Endothelial cell of umbilical vein (primary cell): Measurements from ENCODE around the gene MED6. TPM values are rescaled to one million over a fixed set of nuclear protein-coding genes. Genes with fewer than 3 reads are reported as not detected.

Experiments used
- Bru-seq: library from RNA; stranded (reverse); fragments of 400-500 nt; gene quantifications from one replicate; lab custom pipeline; 2021; lab: Mats Ljungman, UMichigan
- BruChase-seq, 2 experiments: library from RNA; stranded (reverse); fragments of 400-500 nt; gene quantifications; one replicate each; lab custom pipeline; 2021; lab: Mats Ljungman, UMichigan
- BruUV-seq: library from RNA; stranded (reverse); fragments of 400-500 nt; replicated peaks from 2 replicates; lab custom pipeline; 2021; lab: Mats Ljungman, UMichigan
- CTCF ChIA-PET: fragments of 300-600, 350-600 bp; sonication (Branson Sonifier 250); formaldehyde crosslinking; loops from one replicate; lab custom pipeline; 2021; ENCODE audit warnings: antibody characterized with exemption, inconsistent platforms; lab: Charles Lee
- POLR2A ChIA-PET: fragments of 300-600, 350-600 bp; sonication (Branson Sonifier 250); formaldehyde crosslinking; loops from one replicate; lab custom pipeline; 2021; ENCODE audit warnings: antibody characterized with exemption, inconsistent platforms; lab: Charles Lee
- DNase-seq: peaks from one replicate; pipeline ENCODE4 v3.0.0-alpha.2; 2011; ENCODE audit warnings: low read depth, low spot score
- FAIRE-seq: peaks from 2 replicates; lab custom pipeline; 2011; peaks lifted over from hg19 to GRCh38; lab: Jason Lieb, UNC
- H2AFZ ChIP-seq: 2 replicates; pipeline ENCODE4 v1.6.0; 2012; ENCODE audit warnings: low read depth, low read length, control low read depth, inconsistent platforms
- H3K27ac ChIP-seq: 2 replicates; pipeline ENCODE4 v1.5.1; 2011; ENCODE audit warnings: low read depth, mild to moderate bottlenecking, control low read depth, low read length, moderate library complexity; ENCODE audit not compliant: insufficient read depth
- H3K27me3 ChIP-seq, 2 experiments: 2 replicates each; pipeline versions ENCODE4 v1.6.0 to v1.6.1; 2011; ENCODE audit warnings: low read length in 2 of 2, mixed read lengths in 1 of 2; ENCODE audit not compliant: control insufficient read depth in 2 of 2, insufficient read depth in 2 of 2
- H3K36me3 ChIP-seq, 2 experiments: 2 replicates in 1 of 2; 3 replicates in 1 of 2; pipeline ENCODE4 v1.5.1; 2011; ENCODE audit warnings: low read length in 2 of 2, mild to moderate bottlenecking in 1 of 2, moderate library complexity in 1 of 2; ENCODE audit not compliant: control insufficient read depth in 2 of 2, insufficient read depth in 2 of 2; ENCODE audit errors: extremely low read depth in 1 of 2
- H3K4me1 ChIP-seq: 3 replicates; pipeline ENCODE4 v1.5.1; 2011; ENCODE audit warnings: mild to moderate bottlenecking, low read length; ENCODE audit not compliant: control insufficient read depth, insufficient read depth; ENCODE audit errors: extremely low read depth
- H3K4me2 ChIP-seq: 2 replicates; pipeline ENCODE4 v1.6.1; 2011; ENCODE audit warnings: low read length, control low read depth, mixed read lengths; ENCODE audit not compliant: insufficient read depth
- H3K4me3 ChIP-seq, 3 experiments: fragments of 200-600 bp in 1 of 3; sonication (generic), shearing (Covaris generic) in 1 of 3; replicated peaks in 1 of 3; 2 replicates each; pipeline ENCODE4 v1.5.1; 2011 to 2016; ENCODE audit warnings: control low read depth in 3 of 3, low read length in 3 of 3, mild to moderate bottlenecking in 2 of 3, inconsistent platforms in 1 of 3, low read depth in 1 of 3, moderate library complexity in 1 of 3; ENCODE audit not compliant: insufficient read depth in 1 of 3
- H3K79me2 ChIP-seq: 2 replicates; pipeline ENCODE4 v1.6.0; 2012; ENCODE audit warnings: low read length, inconsistent platforms; ENCODE audit not compliant: control insufficient read depth, insufficient read depth
- H3K9ac ChIP-seq: replicated peaks from 2 replicates; pipeline ENCODE3; 2011; ENCODE audit warnings: low read length, control low read depth; ENCODE audit not compliant: insufficient read depth; ENCODE audit errors: extremely low read depth
- H3K9me1 ChIP-seq: replicated peaks from 3 replicates; pipeline ENCODE4 v1.6.0; 2011; ENCODE audit warnings: mild to moderate bottlenecking, low read length; ENCODE audit not compliant: control insufficient read depth, insufficient read depth; ENCODE audit errors: extremely low read depth
- H3K9me3 ChIP-seq: replicated peaks from 2 replicates; pipeline ENCODE4 v1.5.1; 2012; ENCODE audit warnings: low read length, inconsistent platforms; ENCODE audit not compliant: control insufficient read depth, insufficient read depth
- H4K20me1 ChIP-seq: replicated peaks from 2 replicates; pipeline ENCODE3; 2011; ENCODE audit warnings: mild to moderate bottlenecking, low read length; ENCODE audit not compliant: control insufficient read depth, insufficient read depth; ENCODE audit errors: extremely low read depth
- EZH2 ChIP-seq: IDR thresholded peaks from 2 replicates; pipeline ENCODE4 v1.6.1; 2012; ENCODE audit warnings: borderline replicate concordance, low read depth, mild to moderate bottlenecking, moderate library complexity, low read length, inconsistent platforms; ENCODE audit not compliant: severe bottlenecking
- FOS ChIP-seq: IDR thresholded peaks from 2 replicates; pipeline ENCODE4 v1.6.1; 2011; ENCODE audit warnings: mild to moderate bottlenecking, low read length, moderate library complexity, borderline replicate concordance; ENCODE audit not compliant: insufficient read depth
- JUN ChIP-seq: IDR thresholded peaks from 2 replicates; pipeline ENCODE4 v1.6.1; 2011; ENCODE audit warnings: borderline replicate concordance, low read depth; ENCODE audit not compliant: insufficient read length, insufficient read depth
- MYC ChIP-seq: IDR thresholded peaks from one replicate; pipeline ENCODE4 v1.6.1; 2011; ENCODE audit warnings: mild to moderate bottlenecking, low read depth, low read length
- POLR2A ChIP-seq: IDR thresholded peaks from 2 replicates; pipeline ENCODE4 v1.6.1; 2012; ENCODE audit warnings: low read depth, mild to moderate bottlenecking, control low read depth, low read length
- POLR2AphosphoS5 ChIP-seq: IDR thresholded peaks from 2 replicates; pipeline ENCODE4 v1.6.1; 2012; ENCODE audit warnings: low read depth, mild to moderate bottlenecking, control low read depth, low read length, moderate library complexity; ENCODE audit not compliant: insufficient read depth
- dilution Hi-C: fragments of 300-500 bp; cut with MboI; formaldehyde crosslinking; loops from one replicate; pipeline ENCODE4 v1.15.0; 2019; ENCODE audit warnings: low sequenced_read_pairs; ENCODE audit not compliant: extremely low pct_ligation_motif_present
- intact Hi-C: fragments of 100-400 bp; cut with micrococcal nuclease; formaldehyde crosslinking; loops from one replicate; pipeline ENCODE4 v1.10.0; 2022
- long read RNA-seq: library from polyadenylated mRNA; stranded (forward); transcript quantifications from one replicate; pipeline ENCODE4 v2.0.0, GENCODE V29; 2021
- polyA minus RNA-seq, 3 experiments: library from RNA; depleted of rRNA, polyadenylated mRNA; stranded (reverse); fragments of >200 nt; gene quantifications; 1 replicate in 1 of 3; 2 replicates in 2 of 3; pipeline ENCODE4 v1.2.3, GENCODE V29; 2011
- polyA plus RNA-seq, 4 experiments: library from polyadenylated mRNA; depleted of rRNA in 3 of 4; stranded (reverse) in 3 of 4; unstranded in 1 of 4; fragments of >200 nt; gene quantifications; 2 replicates each; pipeline versions ENCODE4 v1.2.1 to v1.2.3, GENCODE V29; 2011 to 2012; ENCODE audit warnings: missing spikeins in 1 of 4
- total RNA-seq: library from RNA; stranded (reverse); gene quantifications from 2 replicates; pipeline ENCODE4 v1.2.3, GENCODE V29; 2021

MED6 gene
- total RNA-seq = 38.8 and 41.5 TPM in 2 replicates
- 19.2 and 22.8 TPM in 2 replicates for polyA plus RNA-seq
- polyA plus RNA-seq (2011; cell fraction: cytosol; rRNA removed) = 31.6 and 37.1 TPM in 2 replicates
- 34.3 and 43.9 TPM in 2 replicates for polyA plus RNA-seq (2011; cell fraction: nucleus; rRNA removed)
- 32.5 and 48.0 TPM in 2 replicates for polyA plus RNA-seq (2012)
- polyA minus RNA-seq = 28.7 and 36.4 TPM in 2 replicates
- polyA minus RNA-seq (2011; cell fraction: cytosol; rRNA and poly(A)+ RNA removed) = 17.8 TPM
- polyA minus RNA-seq (2011; cell fraction: nucleus; rRNA and poly(A)+ RNA removed) = 69.2 and 100.0 TPM in 2 replicates
- percentile 91 among the genes with signal in this experiment for Bru-seq, nascent RNA
- percentile 87 among the genes with signal in this experiment for BruChase-seq, experiment 1, labeled RNA remaining after a 6-hour chase
- percentile 98 among the genes with signal in this experiment for BruChase-seq, experiment 2, labeled RNA remaining after a 2-hour chase
- long read RNA-seq, transcript MED6-201 (8 exons, 1,995 nt) = major isoform, 45 of 57 reads
- long read RNA-seq, transcript MED6-206 (4 exons, 1,093 nt) = minor isoform, 5 of 57 reads
- long read RNA-seq, partial matches to known transcripts = 0 of 57 reads
- long read RNA-seq, other reads (novel, unspliced or antisense) = 6 of 57 reads

GRCh38 chr14:70600382-70601157 is at the start of gene MED6:
Gene MED6 (minus strand): TSS chr14:70600655. CDS start chr14:70600637, 18 bp downstream.
- peak; percentile 91 for DNase-seq
- ChIA-PET POLR2A (no interaction called here), CTCF (no interaction called here)
- dilution Hi-C loops = no loop called here
- peak within 1 kb of the TSS; percentile 86 to 98 (median 92) for H3K4me3 ChIP-seq
- peak; percentile 88 for FAIRE-seq
- H3K27ac ChIP-seq = peak within 1 kb of the TSS; percentile 78
- H3K9me3 ChIP-seq = no peaks in the 10 kb centered on the region
- H3K36me3 ChIP-seq = peaks cover 0 to 3% of the 10 kb centered on the region in 2 experiments
- peak within 1 kb of the TSS; percentile 99 for H3K4me2 ChIP-seq
- H4K20me1 ChIP-seq = no peaks in the 10 kb centered on the region
- TF ChIP-seq EZH2 = no peak
- peak; percentile 29 for TF ChIP-seq POLR2A
- no peak for TF ChIP-seq FOS
- H3K79me2 ChIP-seq = peaks cover 36% of the 10 kb centered on the region
- peak within 1 kb of the TSS; percentile 91 for H2AFZ ChIP-seq
- H3K4me1 ChIP-seq = peaks cover 13% of the 10 kb centered on the region
- H3K27me3 ChIP-seq = no peaks in the 10 kb centered on the region
- BruUV-seq = no TSS peak
- intact Hi-C loops = loop anchor here (2.0 kb wide), 1 partner anchor 40 kb away; the partner anchor contains the start of gene TTC9
- no peaks in the 10 kb centered on the region for H3K9me1 ChIP-seq
- peak within 1 kb of the TSS; percentile 97 for H3K9ac ChIP-seq

GRCh38 chr14:70649803-70650202 is 49.3 kb upstream of the MED6 start:
- Histone ChIP-seq H3K4me1 (no peaks in the 10 kb centered on the region), H3K36me3 (no peaks in the 10 kb centered on the region), H4K20me1 (no peaks in the 10 kb centered on the region), H3K27ac (no peak overlapping the region), H3K4me2 (no peak overlapping the region), H2AFZ (no peak overlapping the region), H3K9ac (no peak overlapping the region), H3K9me1 (no peaks in the 10 kb centered on the region), H3K79me2 (no peaks in the 10 kb centered on the region), H3K9me3 (no peaks in the 10 kb centered on the region), H3K4me3 (no peak overlapping the region), H3K27me3 (no peaks in the 10 kb centered on the region)
- no TSS peak for BruUV-seq
- intact Hi-C loops (no loop called here), dilution Hi-C loops (no loop called here)
- CTCF ChIA-PET = no interaction called here
- TF ChIP-seq FOS = no peak
- TF ChIP-seq POLR2A = no peak
- TF ChIP-seq JUN = no peak
- TF ChIP-seq POLR2AphosphoS5 = no peak
- no peak for TF ChIP-seq MYC
- POLR2A ChIA-PET = no interaction called here
- DNase-seq (no peak), FAIRE-seq (no peak)
